ENCODE results near the gene FRMD4A.
"Not testable (repeated sequence)": the region's sequence is repeated elsewhere in the genome, so short reads cannot be mapped to it uniquely, and the experiment has no call there.

FRMD4A gene

GRCh38 chr10:13775786-13776775 lies 554.6 kb downstream of the FRMD4A start:
- DNase-seq (ENCODE audit: insufficient read length, low spot score) (no peak), FAIRE-seq (no peak)

- DNase-seq (ENCODE audit: insufficient read length, low spot score) (no peak), FAIRE-seq (peak; percentile 65)
Measured at GRCh38 chr10:13774303-13774893, 556.3 kb downstream of the FRMD4A start.

GRCh38 chr10:13773496-13774170 lies 557.1 kb downstream of the FRMD4A start:
- no peak for FAIRE-seq

GRCh38 chr10:13773043-13773442 lies 557.7 kb downstream of the FRMD4A start:
- FAIRE-seq (peak; percentile 14), DNase-seq (ENCODE audit: insufficient read length, low spot score) (no peak)

More at GRCh38 chr10:13773496-13774170, 557.1 kb downstream of the FRMD4A start:
- no peak for DNase-seq (ENCODE audit: insufficient read length, low spot score)

DNA sequence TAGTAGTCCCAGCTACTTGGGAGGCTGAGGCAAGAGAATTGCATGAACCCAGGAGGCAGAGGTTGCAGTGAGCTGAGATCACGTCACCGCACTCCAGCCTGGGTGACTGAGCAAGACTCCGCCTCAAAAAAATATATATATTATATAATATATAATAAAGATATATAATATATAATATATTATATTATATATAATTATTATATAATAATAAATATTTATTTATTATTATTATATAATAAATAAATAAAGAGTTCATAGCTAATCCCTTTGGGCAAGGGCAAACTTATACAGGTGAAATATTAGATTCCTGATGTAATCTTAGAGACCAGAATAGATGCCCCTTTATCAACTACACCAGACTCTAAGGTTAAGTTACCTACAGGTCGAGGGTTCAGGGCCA lies 558.7 kb downstream of the FRMD4A start:
- no peak for FAIRE-seq
- no peak for DNase-seq (ENCODE audit: insufficient read length, low spot score)

- no peak for DNase-seq (ENCODE audit: insufficient read length, low spot score)
- no peak for FAIRE-seq
Measured at GRCh38 chr10:13770760-13771493, 559.8 kb downstream of the FRMD4A start.

DNA sequence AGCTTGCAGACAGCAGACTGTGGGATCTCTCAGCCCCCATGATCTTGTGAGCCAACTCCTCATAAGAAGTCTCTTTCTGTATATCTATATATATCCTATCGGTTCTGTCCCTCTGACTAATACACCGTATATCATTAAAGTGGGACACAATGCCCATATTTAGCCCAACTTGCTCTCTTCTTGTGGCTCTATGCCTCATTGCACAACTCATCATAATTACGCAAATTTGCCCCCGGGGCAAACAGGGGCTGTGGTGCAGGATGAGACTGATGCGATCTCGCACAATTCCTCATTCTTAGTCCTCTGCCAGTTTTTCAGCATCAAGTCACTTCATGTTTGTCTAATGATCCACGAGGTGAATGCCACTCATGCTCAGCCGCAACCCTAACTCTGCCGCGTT lies 560.8 kb downstream of the FRMD4A start:
- FAIRE-seq = peak; percentile 8
- DNase-seq (ENCODE audit: insufficient read length, low spot score) = no peak

DNA sequence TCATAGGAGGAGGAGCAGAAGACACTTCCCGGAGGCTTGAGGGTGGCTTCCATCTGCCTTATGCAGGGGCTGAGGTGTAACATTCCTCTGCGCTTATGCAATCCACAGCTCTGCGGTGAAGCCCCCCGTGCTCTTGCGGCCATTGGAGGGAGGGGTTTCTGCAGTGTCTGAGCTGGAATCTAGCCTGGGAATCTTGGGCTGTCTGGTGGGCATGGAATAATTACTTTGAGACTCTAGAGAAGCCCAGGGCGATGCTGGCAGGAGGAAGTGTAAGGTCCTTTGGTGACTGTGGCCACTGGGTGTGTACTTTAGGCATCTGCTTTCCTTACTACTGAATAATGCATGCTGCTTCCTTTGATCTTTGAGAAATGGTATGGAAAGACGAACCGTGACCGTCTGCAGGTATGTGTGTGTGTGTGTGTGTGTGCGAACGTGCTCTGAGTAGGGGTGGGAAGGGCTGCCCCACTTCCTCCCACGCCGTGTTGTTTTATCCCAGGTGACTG lies 563.0 kb downstream of the FRMD4A start:
- no peak for FAIRE-seq
- DNase-seq (ENCODE audit: insufficient read length, low spot score) = no peak

- not testable (repeated sequence) for DNase-seq (ENCODE audit: insufficient read length, low spot score); FAIRE-seq
Measured at GRCh38 chr10:13767148-13767547, 563.6 kb downstream of the FRMD4A start.

DNA sequence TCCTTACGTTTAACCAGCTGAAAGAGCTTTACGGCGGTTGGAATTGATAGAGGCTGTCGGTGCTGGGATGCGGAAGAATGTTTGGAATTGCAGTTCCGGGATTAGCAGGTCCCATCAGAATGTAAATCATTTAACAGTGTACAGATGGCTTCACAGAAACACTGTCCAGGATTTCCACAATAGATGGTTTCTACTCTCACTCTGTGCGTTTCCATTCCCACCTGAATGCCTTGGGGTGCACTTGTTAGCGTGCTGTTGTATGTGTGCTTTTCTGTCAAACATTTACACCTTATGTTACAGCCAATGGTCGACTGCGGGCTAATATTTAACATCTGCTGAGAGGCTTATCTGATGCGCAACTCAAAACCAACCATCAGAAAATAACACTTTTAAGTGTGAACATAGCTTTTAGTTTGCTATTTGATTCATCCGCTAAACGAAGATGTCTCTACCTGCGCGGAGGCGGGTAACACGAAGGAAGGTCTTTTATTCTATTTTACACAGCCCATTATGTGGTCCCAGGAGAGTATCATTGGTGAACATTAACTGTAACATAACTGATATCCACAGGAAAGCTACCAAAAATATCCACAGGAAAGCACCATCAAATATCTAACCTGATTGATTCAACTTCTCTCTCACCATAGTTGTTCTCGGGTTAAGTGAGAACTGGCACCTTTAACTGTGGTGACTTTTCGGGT lies 564.9 kb downstream of the FRMD4A start:
- FAIRE-seq (peak; percentile 96), DNase-seq (ENCODE audit: insufficient read length, low spot score) (no peak)

DNA sequence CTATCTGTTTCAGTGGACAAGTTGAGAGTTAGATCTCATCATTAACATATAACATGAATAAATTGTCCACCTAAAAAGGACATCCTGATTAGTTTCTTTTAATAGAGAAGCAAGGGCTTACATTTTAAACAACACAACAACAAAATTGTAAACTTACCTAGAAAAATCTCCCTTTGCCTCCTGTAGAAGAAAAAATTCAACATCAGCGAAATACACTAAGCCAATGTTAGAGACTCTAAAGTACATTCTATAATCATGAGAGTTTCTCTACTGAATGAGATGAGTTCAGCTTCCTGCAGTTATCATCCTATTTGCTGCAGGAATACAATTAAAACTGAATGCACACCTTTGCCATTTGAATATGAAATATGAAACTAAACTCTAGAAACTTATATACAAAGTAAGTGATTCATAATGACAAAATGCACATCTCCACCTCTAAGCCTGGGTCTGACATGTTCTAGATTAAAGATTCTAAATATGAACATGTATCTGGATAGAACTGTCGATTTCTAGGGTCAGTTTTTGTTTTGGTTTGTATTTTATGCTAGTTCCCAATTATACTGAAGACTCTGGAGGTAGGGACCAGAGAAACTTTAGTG lies 569.1 kb downstream of the FRMD4A start:
- no peak for FAIRE-seq
- no peak for DNase-seq (ENCODE audit: insufficient read length, low spot score)

DNA sequence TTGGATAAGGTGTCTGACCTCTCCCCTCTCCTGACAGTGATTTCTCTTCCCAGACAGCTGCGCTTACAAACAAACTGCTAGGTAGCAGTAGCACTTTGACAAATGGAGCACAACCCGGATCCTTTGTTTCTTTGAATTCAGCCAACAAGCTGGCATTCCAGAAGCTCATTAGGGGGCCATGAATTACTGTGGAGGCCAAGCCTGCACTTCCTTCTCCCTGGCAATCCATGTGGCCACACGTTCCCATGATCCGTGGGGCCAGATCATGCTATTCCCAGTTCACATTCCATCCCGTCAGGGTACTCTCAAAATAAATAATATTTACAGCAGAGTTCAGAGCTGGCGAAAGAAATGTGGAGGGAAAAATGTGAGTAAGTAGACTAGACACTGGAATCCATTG lies 571.6 kb downstream of the FRMD4A start:
- FAIRE-seq (peak; percentile 58), DNase-seq (ENCODE audit: insufficient read length, low spot score) (no peak)

DNA sequence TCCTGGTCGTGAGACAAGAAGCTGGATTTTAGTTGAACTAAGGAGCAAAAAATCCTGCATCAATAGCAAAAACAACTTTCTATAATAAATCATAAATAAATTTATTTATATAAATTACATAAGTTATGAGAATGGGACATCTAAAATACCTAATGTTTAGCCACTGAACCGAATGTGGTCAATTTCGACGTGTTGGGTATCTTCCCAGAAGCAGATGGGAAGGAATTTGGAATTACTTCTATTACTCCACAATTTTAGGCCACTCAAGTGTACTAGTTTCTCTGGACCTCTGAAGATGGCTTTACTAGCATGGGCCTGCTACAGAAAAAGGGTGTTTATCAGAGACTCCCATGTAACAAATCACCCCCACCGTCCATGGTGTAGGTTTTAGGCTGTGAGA lies 572.0 kb downstream of the FRMD4A start:
- no peak for DNase-seq (ENCODE audit: insufficient read length, low spot score)
- no peak for FAIRE-seq

DNA sequence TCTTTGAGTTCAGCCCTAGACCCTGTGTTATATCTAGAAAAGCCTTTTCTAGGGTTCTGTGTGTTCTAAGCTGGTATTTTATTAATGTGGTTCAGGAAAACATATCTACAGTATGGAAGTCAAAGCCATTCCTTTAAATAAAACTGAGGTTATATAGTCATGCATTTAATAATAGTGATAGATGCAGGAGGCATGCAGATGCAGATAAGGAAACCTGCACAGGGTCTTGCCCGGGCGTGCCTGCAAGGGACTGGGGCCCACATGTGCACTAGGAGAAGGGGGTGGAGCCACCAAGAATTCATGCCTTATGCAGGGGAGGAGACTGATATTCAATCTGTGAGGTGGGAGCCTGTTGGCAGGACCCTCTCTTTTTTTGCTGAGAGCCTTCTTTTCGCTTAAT lies 572.4 kb downstream of the FRMD4A start:
- DNase-seq (ENCODE audit: insufficient read length, low spot score) (no peak), FAIRE-seq (peak; percentile 39)

DNA sequence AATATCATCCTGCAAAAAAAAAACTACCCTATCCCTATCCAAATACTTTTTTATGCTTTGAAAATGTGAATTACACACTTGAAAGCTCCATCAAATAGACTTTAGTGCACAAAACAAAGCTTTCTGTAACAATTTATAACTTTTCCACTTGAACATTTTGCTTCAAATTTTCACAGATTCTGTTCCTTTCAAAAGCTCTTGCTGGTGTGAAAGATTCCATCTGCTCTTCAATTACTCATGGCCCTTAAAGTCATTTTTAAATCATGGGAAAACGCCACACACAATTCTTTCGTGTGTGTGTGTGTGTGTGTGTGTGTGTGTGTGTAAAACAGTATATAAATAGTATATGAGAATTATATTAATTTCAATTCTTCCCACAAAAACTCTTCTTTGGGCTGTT lies 576.4 kb downstream of the FRMD4A start:
- no peak for DNase-seq (ENCODE audit: insufficient read length, low spot score)
- no peak for FAIRE-seq

DNA sequence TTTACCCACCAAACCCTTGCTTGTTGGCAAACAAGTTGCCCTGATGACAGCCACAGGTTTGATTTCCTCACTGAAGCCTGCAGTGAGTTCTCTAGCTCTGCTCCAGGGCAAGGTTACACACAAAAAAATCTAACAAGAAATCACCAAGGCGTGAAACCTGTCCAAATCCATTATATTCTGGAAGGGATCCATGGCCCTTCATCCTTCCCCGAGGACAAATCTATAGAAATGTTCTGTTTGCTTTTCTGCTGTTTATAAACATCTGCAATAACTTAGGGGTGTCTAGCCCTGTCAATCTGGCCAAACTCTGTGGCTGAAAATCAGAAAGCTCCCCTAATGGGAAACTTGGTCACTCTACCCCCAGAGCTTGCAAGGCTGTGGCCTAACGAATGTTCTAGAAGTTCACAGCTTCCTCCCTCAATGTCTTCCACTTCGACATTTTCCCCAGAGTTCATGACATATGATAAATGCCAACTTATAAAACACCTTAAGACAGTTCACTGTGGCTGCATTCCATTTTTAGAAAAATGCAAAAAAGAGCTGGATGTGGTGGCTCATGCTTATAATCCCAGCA lies 579.4 kb downstream of the FRMD4A start:
- peak; percentile 66 for FAIRE-seq
- DNase-seq (ENCODE audit: insufficient read length, low spot score) = no peak

DNA sequence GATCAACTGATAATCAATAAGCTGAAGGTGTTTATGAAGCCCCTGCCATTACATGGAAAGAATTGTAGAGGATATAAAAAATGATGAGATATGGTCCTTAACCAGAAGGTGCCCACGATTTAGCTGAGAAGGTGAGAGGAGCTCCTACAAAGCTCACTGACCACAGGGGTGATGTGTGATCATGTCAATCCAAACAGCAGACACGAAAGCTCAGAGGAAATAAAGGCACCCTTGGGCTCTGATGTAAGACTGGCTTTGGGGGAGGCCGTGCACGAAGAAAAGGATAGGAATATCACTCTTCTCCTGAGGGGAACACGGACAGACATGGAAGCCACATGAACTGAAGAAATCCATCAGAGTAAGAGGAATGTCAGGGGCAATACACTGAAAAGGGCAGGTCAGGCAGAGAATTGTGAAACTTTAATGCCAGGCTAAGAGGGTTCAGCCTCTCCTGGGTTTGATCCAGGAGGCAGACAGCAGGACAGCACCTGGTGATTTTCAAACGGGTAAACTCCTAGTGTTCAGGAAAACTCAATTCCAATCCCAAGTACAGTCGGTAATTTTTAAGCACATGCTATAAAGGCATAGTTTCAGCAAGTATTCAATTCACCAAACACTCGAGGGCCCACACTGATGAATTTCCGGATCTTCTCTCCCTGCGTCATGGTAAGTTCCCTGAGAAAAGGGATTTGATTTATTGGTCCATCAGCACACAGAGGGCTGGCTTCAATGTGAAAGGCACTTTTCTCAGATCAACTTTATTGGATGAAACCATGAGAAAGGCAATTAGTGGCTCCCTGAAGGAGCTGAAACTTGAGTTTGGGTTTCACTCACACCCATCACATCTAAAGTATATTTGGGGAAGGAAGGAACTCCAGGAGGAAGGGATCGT lies 580.2 kb downstream of the FRMD4A start:
- DNase-seq (ENCODE audit: insufficient read length, low spot score) (no peak), FAIRE-seq (peak; percentile 83)

- FAIRE-seq (no peak), DNase-seq (ENCODE audit: insufficient read length, low spot score) (no peak)
Measured at GRCh38 chr10:13745271-13745670, 585.5 kb downstream of the FRMD4A start.
